Kidney epithelial cell (primary cell): Measurements from ENCODE around the gene PDZRN4. TPM values are rescaled to one million over a fixed set of nuclear protein-coding genes. Genes with fewer than 3 reads are reported as not detected.

Source experiments
- DNase-seq: peaks from one replicate; pipeline ENCODE4 v3.0.0-alpha.2; 2010; ENCODE audit warnings: low read depth
- H3K27me3 ChIP-seq: 2 replicates; pipeline ENCODE4 v1.6.0; 2011; ENCODE audit warnings: low read length; ENCODE audit not compliant: control insufficient read depth, insufficient read depth
- H3K36me3 ChIP-seq: 2 replicates; pipeline ENCODE4 v1.5.1; 2011; ENCODE audit warnings: low read length; ENCODE audit not compliant: control insufficient read depth, insufficient read depth
- H3K4me3 ChIP-seq: 2 replicates; pipeline ENCODE4 v1.5.1; 2011; ENCODE audit warnings: low read depth, mild to moderate bottlenecking, control low read depth, low read length
- total RNA-seq: library from RNA; depleted of rRNA; stranded (reverse); fragments of >200 nt; gene quantifications from 2 replicates; pipeline ENCODE4 v1.2.3, GENCODE V29; 2015
- TF ChIP-seq, protein P1 (sequence below): IDR thresholded peaks from 2 replicates; pipeline ENCODE4 v1.5.1; 2011; ENCODE audit warnings: mild to moderate bottlenecking, moderate library complexity, low read length, control low read depth, inconsistent platforms; ENCODE audit not compliant: insufficient read depth, poor library complexity, severe bottlenecking

PDZRN4 gene
- total RNA-seq, 1 donor from 2014 or later, result not detected

DNA sequence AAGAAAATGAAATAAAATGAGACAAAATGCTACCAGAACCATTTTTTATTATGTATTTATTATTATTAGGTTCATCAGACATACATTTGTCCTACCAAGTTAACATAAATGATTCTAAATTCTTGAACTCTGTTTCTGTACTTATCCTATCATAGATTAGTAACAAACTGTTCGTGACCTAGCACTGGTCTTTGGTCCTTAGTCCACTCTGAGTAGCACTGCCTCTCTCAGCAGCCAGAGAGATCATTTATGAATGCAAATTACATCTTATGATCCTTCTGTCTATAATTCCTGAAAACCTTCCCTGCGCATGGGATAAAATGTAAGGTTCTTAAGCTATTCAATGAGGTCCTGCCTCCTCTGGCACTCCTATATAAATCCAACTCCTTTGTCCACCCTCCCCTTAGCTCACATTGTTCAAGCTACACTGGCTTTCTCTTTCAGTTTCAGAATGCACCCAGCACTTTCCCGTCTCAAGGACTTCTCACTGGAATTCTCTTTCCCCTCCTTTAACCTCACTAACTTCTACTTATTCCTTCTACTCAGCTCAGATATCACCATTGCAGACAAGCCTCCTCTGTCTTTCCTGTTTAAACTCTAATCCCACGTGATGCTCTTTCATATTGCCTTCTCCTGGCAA is 17.1 kb downstream of the PDZRN4 start:
- Histone ChIP-seq H3K4me3 (no peak overlapping the region), H3K36me3 (no peaks in the 10 kb centered on the region), H3K27me3 (no peaks in the 10 kb centered on the region)
- no peak for DNase-seq
- TF ChIP-seq, protein P1, sequence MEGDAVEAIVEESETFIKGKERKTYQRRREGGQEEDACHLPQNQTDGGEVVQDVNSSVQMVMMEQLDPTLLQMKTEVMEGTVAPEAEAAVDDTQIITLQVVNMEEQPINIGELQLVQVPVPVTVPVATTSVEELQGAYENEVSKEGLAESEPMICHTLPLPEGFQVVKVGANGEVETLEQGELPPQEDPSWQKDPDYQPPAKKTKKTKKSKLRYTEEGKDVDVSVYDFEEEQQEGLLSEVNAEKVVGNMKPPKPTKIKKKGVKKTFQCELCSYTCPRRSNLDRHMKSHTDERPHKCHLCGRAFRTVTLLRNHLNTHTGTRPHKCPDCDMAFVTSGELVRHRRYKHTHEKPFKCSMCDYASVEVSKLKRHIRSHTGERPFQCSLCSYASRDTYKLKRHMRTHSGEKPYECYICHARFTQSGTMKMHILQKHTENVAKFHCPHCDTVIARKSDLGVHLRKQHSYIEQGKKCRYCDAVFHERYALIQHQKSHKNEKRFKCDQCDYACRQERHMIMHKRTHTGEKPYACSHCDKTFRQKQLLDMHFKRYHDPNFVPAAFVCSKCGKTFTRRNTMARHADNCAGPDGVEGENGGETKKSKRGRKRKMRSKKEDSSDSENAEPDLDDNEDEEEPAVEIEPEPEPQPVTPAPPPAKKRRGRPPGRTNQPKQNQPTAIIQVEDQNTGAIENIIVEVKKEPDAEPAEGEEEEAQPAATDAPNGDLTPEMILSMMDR, result no peak

DNA sequence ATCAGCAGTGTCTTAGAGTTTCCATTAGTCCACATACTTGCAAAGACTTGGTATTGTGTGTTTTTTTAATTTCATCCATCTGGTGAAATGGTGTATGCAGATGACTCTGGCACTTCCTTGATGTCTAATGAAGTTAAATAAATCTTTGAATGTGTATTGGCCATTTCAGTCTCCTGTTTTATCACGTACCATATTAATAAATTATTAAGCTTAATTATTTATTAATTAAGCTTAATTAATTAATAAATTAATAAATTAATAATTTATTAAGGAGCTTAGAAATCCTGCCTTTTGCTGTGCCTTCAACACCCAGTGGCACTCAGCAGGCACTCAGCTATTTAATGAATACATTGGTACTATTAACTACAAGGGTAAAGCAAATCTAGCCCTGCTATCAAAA is 18.2 kb downstream of the PDZRN4 start:
- DNase-seq, result no peak
- TF ChIP-seq, protein P1, result no peak

DNA sequence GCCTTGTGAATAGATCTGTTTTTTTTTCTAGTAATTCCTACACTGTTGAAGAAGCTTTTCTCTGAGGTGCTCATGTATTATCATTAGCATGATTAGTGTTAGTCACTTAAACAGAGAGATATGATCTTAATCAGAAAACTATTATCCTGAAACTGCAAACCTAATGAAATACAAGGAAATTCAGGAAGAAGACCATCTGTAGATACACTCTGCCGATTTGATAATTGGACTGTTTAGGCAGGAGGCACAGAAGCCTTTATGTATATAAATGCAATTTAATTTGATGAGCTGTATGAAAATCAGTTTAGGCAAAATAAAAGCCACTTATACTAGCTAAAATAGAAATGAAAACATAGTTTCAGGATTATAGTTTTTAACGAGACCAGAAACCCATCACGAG is 23.3 kb downstream of the PDZRN4 start:
- TF ChIP-seq, protein P1, result no peak
- Histone ChIP-seq H3K36me3 (no peaks in the 10 kb centered on the region), H3K27me3 (no peaks in the 10 kb centered on the region), H3K4me3 (no peak overlapping the region)
- DNase-seq, result no peak

More for the DNA sequence above, 18.2 kb downstream of the PDZRN4 start:
- Histone ChIP-seq H3K27me3 (no peaks in the 10 kb centered on the region), H3K36me3 (no peaks in the 10 kb centered on the region), H3K4me3 (no peak overlapping the region)

DNA sequence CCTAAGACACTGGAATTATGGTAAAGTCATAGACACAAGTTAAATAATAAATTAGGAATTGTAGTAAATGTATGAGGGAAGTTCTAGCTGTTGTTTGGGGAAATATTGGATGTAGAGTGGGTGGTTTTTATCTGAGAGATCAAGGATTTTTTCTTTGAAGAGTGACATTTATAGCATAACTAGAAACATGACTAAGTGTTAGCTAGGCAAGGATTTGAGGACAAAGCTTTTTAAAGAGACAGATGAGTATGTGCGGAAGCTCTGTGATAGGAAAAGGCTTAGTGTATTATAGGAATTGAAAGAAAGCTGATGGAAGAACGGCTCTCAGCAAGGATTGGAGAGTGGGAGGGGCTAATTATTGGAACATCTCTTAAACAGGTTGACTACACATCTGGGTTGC is 24.5 kb downstream of the PDZRN4 start:
- H3K4me3 ChIP-seq, result no peak overlapping the region
- no peak for DNase-seq
- H3K27me3 ChIP-seq, result no peaks in the 10 kb centered on the region
- no peaks in the 10 kb centered on the region for H3K36me3 ChIP-seq
- TF ChIP-seq, protein P1, result no peak

DNA sequence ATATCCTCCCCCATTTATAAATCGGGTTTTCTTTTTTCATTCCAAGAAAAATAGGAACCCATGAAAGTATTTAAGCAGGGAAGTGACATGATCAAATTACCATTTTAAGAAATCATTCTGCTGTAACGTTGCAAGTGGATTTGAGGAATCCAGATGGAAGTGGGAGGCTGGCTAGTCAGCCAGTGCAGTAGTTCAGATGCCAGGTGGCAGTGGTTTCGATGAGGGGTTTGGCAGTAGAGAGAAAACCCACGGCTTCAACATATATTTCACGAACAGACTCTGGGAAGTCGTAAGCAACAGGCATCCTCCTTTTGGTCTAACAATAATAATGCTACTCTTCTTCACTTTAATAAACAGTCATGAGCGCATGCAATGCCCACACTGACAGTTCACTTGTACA is 25.0 kb downstream of the PDZRN4 start:
- DNase-seq, result no peak
- H3K27me3 ChIP-seq, result no peaks in the 10 kb centered on the region
- TF ChIP-seq, protein P1, result no peak
- H3K36me3 ChIP-seq, result no peaks in the 10 kb centered on the region
- H3K4me3 ChIP-seq, result no peak overlapping the region

DNA sequence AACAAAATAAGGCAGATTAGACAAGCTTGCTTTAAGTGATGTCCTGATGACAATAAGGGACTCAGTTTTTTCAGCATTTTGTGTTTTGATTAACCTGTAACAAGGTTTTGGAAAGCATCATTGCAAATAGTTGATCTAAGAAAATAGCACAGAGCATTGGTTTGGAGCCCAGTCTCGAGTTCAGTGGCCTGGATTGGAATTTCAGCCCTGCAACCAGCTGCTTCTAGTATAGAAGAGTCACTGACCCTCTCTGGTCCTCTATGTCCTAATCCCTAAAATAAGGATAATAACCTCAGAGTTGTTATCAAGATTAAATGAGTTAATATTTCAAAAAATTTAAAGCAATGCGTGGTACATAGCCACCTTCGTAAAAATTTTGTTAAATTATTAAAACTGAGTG is 25.5 kb downstream of the PDZRN4 start:
- TF ChIP-seq, protein P1, result no peak
- Histone ChIP-seq H3K36me3 (no peaks in the 10 kb centered on the region), H3K27me3 (no peaks in the 10 kb centered on the region), H3K4me3 (no peak overlapping the region)
- no peak for DNase-seq
